ENCODE measurements around the gene CCDC192. TPM values are rescaled to one million over a fixed set of nuclear protein-coding genes. Genes with fewer than 3 reads are reported as not detected.
A peak's percentile ranks its signal among the peaks of the same experiment; 100 is the strongest.

The CCDC192 gene
- total RNA-seq, 4 donors from 2014 or later = not detected

GRCh38 chr5:127839072-127839471 is 135.9 kb downstream of the CCDC192 start:
- Histone ChIP-seq H3K36me3 (no peaks in the 10 kb centered on the region), H3K4me1 (peaks cover 0 to 38% (median 9%) of the 10 kb centered on the region in 4 donors), H3K27me3 (no peaks in the 10 kb centered on the region), H3K4me3 (no peak overlapping the region), H3K9me3 (no peaks in the 10 kb centered on the region), H3K27ac (no peak overlapping the region)
- no peak for DNase-seq
- no peak for TF ChIP-seq EP300 (IDR thresholded peaks at IDR 0.05; ENCODE audit: low read depth)
- no peak for TF ChIP-seq CTCF (IDR thresholded peaks at IDR 0.05)
- TF ChIP-seq POLR2A (IDR thresholded peaks at IDR 0.05) = no peak
- TF ChIP-seq POLR2AphosphoS5 (IDR thresholded peaks at IDR 0.05) = no peak
- intact Hi-C loops (cut with DNase I; ENCODE audit: low total_unique reads) = no loop called here
- in situ Hi-C loops (cut with MboI; ENCODE audit: low pct_ligation_motif_present in 1 of 4, low pct_unique_long_range_greater_than_20kb in 1 of 4, low sequenced_read_pairs in 3 of 4) = no loop called here

DNA sequence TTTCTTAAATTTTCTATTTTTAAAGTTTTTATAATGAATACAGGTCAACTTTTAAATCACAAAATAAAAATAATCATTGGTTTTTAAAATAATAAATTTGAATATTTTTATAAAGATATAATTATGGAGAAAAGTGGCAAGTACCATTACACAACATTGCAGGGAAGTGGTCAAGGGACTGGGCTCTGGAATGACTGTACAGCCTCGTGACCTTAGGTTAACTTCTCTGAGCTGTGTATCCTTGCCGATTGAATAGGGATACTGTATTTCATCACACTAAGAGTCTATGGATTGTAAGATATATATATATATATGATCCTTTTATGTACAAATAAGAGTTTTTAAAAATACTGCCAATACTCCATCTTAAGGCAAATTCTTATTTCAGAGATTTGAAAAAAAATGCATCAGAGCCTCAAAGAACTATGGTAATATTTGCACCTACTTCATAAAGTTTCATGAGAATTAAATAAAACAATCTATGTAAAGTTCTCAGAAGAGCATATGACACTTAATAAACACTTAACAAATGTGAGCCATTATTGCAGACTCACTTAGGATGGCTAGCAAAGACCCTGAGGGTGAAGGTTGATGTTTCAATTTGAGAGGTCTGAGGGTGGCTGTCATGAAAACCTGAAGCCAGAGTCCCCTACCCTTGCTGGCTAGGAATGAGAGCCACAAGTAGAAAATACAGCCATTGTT is 136.5 kb downstream of the CCDC192 start:
- Histone ChIP-seq H3K27ac (no peak overlapping the region), H3K4me3 (no peak overlapping the region), H3K27me3 (no peaks in the 10 kb centered on the region), H3K4me1 (peaks cover 0 to 36% (median 9%) of the 10 kb centered on the region in 4 donors), H3K36me3 (no peaks in the 10 kb centered on the region), H3K9me3 (no peaks in the 10 kb centered on the region)
- intact Hi-C loops (cut with DNase I; ENCODE audit: low total_unique reads) = no loop called here
- no peak for DNase-seq
- in situ Hi-C loops (cut with MboI; ENCODE audit: low pct_ligation_motif_present in 1 of 4, low pct_unique_long_range_greater_than_20kb in 1 of 4, low sequenced_read_pairs in 3 of 4) = no loop called here
- WGBS, 2 donors (ENCODE audit: low coverage in 1 of 2) = 56 to 80% methylated on average over 2 of the region's 2 CpGs
- no peak for TF ChIP-seq POLR2AphosphoS5 (IDR thresholded peaks at IDR 0.05)
- no peak for TF ChIP-seq POLR2A (IDR thresholded peaks at IDR 0.05)
- no peak for TF ChIP-seq EP300 (IDR thresholded peaks at IDR 0.05; ENCODE audit: low read depth)
- no peak for TF ChIP-seq CTCF (IDR thresholded peaks at IDR 0.05)

GRCh38 chr5:127840198-127840524 is 137.0 kb downstream of the CCDC192 start:
- Histone ChIP-seq H3K9me3 (no peaks in the 10 kb centered on the region), H3K4me1 (peaks cover 0 to 38% (median 9%) of the 10 kb centered on the region in 4 donors), H3K36me3 (no peaks in the 10 kb centered on the region), H3K27ac (peak overlapping the region in 1 of 4 donors; percentile 37), H3K4me3 (no peak overlapping the region), H3K27me3 (no peaks in the 10 kb centered on the region)
- in situ Hi-C loops (cut with MboI; ENCODE audit: low pct_ligation_motif_present in 1 of 4, low pct_unique_long_range_greater_than_20kb in 1 of 4, low sequenced_read_pairs in 3 of 4) = no loop called here
- no peak for TF ChIP-seq EP300 (IDR thresholded peaks at IDR 0.05; ENCODE audit: low read depth)
- TF ChIP-seq POLR2A (IDR thresholded peaks at IDR 0.05) = no peak
- TF ChIP-seq CTCF (IDR thresholded peaks at IDR 0.05) = no peak
- TF ChIP-seq POLR2AphosphoS5 (IDR thresholded peaks at IDR 0.05) = no peak
- 21 to 43% methylated on average over 1 of the region's 1 CpG for WGBS, 2 donors (ENCODE audit: low coverage in 1 of 2)
- intact Hi-C loops (cut with DNase I; ENCODE audit: low total_unique reads) = no loop called here
- no peak for DNase-seq

GRCh38 chr5:127840809-127841208 is 137.6 kb downstream of the CCDC192 start:
- Histone ChIP-seq H3K27me3 (no peaks in the 10 kb centered on the region), H3K4me1 (peaks cover 0 to 38% (median 9%) of the 10 kb centered on the region in 4 donors), H3K36me3 (no peaks in the 10 kb centered on the region), H3K9me3 (no peaks in the 10 kb centered on the region), H3K27ac (peak overlapping the region in 2 of 4 donors; percentile 30 to 37), H3K4me3 (no peak overlapping the region)
- in situ Hi-C loops (cut with MboI; ENCODE audit: low pct_ligation_motif_present in 1 of 4, low pct_unique_long_range_greater_than_20kb in 1 of 4, low sequenced_read_pairs in 3 of 4) = no loop called here
- intact Hi-C loops (cut with DNase I; ENCODE audit: low total_unique reads) = no loop called here
- no peak for DNase-seq
- TF ChIP-seq EP300 (IDR thresholded peaks at IDR 0.05; ENCODE audit: low read depth) (no peak), CTCF (IDR thresholded peaks at IDR 0.05) (no peak), POLR2A (IDR thresholded peaks at IDR 0.05) (no peak), POLR2AphosphoS5 (IDR thresholded peaks at IDR 0.05) (no peak)

Measured in transverse colon (tissue), 4 donors.